ENCODE data around the gene TBC1D19.

GRCh38 chr4:26757751-26758150 is 173.9 kb downstream of the TBC1D19 start:
- TF ChIP-seq CTCF (IDR thresholded peaks at IDR 0.05) = no peak
- TF ChIP-seq POLR2A (IDR thresholded peaks at IDR 0.05) = no peak
- TF ChIP-seq POLR2AphosphoS5 (IDR thresholded peaks at IDR 0.05) = no peak

All from stomach (tissue), 4 donors.